Measurements from ENCODE around the gene KLKB1. TPM values are rescaled to one million over a fixed set of nuclear protein-coding genes. Genes with fewer than 3 reads are reported as not detected.
"Not testable (repeated sequence)": the region's sequence is repeated elsewhere in the genome, so short reads cannot be mapped to it uniquely, and the experiment has no call there.

Gene KLKB1
- polyA plus RNA-seq, 3 donors: 0.89 to 2.2 (median 1.6) TPM

DNA sequence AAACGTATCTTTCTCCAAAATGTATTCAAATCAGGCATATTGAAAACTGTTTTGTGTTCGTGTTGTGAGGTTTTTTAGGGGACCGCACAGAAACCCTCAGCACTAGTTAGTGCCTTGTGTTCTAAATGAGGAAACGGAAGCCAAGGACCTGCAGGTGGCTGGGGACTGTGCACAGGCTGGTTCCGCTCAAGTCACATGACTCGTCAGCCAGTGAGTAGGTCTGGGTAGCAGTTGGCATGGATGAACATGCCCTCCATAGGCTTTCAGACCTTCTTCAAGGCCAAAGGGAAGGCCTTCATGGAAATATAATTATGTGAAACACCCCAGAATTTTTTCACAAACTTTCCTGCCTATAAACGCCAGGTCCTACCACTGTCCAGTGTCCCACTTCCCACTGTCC, 37.4 kb downstream of the KLKB1 start:
- no peak for DNase-seq (ENCODE audit: low read depth in 3 of 3, low spot score in 2 of 3)

DNA sequence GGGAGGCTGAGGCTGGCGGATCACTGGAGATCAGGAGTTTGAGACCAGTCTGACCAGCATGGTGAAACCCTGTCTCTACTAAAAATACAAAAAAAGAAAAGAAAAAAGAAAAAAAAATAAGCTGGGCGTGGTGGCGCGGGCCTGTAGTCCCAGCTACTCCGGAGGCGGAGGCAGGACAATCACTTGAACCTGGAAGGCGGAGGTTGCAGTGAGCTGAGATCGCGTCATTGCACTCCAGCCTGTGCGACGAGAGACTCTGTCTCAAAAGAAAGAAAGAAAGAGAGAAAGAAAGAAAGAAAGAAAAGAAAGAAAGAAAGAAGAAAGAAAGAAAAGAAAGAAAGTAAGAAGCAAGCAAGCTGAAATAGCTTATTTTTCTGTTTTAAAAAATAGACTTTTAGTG, 37.9 kb downstream of the KLKB1 start:
- not testable (repeated sequence) for DNase-seq (ENCODE audit: low read depth in 3 of 3, low spot score in 2 of 3)

DNA sequence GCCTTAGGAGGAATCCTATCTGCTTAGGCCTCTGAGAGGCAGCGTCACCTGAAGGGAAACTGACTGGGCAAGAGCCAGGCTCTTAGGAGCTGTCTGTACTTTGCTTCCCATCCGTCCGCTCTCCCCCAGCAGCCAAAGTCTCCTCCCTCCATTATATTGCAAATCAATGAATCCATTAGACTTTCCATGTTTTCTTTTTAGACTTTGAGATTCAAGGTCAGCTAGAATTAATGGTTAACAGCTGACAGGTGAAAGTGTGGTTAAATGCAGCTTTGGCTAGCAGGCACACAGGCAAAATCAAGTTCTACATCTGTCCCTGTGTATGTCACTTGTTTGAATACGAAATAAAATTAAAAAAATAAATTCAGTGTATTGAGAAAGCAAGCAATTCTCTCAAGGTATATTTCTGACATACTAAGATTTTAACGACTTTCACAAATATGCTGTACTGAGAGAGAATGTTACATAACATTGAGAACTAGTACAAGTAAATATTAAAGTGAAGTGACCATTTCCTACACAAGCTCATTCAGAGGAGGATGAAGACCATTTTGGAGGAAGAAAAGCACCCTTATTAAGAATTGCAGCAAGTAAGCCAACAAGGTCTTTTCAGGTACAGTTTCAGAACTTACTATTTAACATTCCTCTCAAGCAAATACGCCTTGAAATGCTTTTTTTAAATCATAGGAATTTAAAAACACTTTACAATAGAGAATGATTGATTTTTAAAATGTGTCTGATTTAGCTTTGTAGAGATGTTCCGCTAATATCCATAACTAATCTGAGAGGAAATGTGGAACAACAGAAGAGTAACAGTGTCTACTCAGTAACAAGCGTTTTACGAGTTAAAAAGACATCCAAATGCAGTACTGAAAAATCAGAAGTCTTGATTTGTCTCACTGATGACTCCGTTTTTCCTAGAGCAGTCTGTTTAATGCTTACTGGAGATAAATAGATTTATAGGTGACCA, 38.7 kb downstream of the KLKB1 start, which contains the start of gene F11:
Gene F11 (plus strand): TSS at position 507 of the 970 bp plus-strand sequence. CDS start 948 bp downstream, outside the sequence.
- DNase-seq (ENCODE audit: low read depth in 3 of 3, low spot score in 2 of 3): no peak

DNA sequence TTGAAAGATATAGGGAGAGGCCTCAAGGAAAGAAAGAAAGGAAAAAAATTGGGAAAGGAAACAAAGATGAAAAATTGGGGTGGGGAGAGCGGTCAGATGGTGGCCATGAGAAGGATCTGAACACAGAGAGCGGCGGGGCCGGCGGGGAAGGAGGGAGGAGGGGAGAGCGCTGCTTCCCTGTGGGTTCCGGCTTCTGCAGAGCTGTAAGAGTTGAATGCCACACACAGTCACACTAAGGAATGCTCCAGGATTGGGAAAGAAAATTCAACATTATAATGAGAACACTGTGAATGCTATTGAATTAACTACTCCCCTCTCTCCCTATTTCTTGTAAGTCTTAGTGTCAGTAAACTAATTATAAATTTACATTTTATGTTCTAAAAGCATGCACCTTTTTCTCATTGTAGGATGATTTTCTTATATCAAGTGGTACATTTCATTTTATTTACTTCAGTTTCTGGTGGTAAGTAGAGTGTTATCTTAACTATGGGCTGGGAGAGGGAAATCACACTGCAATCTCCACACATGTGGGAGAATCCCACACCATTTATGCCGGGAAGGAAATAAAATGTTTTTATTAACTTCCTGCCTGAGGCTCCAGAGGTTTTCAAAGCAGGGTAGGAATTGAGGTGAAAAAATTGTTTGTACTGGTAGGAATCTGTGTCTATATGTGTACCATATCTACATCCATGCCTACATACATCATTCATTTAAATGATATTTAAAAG, 39.6 kb downstream of the KLKB1 start:
- no peak for DNase-seq (ENCODE audit: low read depth in 3 of 3, low spot score in 2 of 3)

DNA sequence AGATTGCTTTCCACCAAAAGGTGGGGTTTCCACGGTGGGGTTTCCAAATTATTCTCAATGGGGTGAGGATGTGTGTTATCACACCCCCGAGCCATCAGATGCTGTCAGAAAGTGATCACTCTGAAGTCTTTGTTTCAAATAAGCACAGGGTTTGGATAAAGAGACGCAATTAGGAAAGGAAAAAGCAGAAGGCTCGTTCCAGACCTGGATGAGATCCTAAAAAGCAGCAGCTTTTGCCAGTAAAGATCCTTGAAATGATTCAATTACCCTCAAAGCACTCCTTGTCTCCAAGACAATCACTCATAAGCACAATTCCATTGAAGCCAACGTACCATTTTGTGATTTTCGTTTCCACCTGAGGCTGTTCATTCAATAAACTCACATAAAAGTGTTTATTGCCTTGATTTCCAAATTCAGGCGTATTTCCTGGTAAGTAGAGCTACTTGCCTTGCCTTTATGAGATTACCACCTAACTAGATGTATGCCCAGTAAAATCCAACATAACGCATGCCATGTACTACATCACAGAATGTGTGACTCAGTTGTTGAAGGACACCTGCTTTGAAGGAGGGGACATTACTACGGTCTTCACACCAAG, 43.9 kb downstream of the KLKB1 start:
- no peak for DNase-seq (ENCODE audit: low read depth in 3 of 3, low spot score in 2 of 3)

DNA sequence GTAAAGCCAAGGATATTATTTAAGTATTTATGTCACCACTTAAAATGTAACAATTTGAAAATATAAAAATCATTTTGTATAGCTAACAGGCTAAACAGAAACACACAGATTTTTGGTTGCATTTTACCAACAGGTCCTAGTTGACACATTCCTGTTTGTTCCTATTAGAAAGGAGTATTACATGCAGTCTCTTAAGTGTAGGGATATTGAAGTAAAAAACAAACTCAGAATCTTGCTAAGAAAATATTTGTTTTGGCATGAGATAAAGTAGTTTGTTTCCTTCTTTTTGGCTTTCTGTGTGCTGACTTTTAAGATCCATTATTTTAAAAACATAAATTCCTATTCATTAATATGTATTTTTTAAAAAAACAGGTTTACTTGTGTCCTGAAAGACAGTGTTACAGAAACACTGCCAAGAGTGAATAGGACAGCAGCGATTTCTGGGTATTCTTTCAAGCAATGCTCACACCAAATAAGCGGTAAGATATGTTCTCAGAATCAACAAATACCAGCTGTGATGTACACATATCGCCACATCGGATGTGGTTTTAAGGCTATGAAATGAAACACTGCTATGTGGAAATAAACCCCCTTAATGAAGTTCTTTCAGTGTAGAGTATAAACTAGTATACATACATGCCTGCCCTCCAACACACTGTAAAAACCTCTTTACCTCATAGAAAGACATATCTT, 45.5 kb downstream of the KLKB1 start:
- DNase-seq (ENCODE audit: low read depth in 3 of 3, low spot score in 2 of 3): no peak

DNA sequence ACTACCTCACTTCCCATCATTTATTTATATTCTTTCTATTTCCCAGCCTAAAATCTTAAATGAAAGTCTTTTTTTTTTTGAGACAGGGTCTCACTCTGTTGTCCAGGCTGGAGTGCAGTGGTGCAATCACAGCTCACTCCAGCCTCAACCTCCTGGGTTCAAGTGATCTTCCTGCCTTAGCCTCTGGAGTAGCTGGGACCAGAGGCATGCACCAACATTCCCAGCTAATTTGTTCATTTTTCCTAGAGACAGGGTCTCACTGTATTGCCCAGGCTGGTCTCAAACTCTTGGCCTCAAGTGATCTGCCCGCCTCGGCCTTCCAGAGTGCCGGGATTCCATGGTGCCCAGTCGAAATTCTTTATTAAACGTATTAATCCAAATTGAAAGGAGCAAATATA, 46.1 kb downstream of the KLKB1 start:
- DNase-seq (ENCODE audit: low read depth in 3 of 3, low spot score in 2 of 3): not testable (repeated sequence)

DNA sequence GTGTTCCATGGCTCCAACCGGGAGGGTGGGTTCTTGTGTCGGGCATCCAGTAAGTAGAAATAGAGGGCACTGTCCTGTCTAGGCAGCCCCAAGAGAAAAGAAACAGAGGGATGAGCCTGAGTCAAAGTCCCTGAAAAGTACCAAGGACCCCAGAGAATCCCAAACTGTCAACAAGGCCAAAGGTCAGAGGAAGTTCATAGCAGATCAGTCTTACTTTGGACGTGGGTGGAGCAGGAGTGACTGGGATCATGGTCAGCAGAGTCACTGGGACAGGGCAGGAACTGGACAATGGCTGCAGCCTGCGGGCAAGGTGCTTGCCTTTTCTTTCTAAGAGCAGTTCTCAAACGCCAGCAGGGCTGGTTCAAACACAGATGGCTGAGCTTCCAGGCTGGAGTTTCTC, 56.0 kb downstream of the KLKB1 start:
- no peak for DNase-seq (ENCODE audit: low read depth in 3 of 3, low spot score in 2 of 3)

DNA sequence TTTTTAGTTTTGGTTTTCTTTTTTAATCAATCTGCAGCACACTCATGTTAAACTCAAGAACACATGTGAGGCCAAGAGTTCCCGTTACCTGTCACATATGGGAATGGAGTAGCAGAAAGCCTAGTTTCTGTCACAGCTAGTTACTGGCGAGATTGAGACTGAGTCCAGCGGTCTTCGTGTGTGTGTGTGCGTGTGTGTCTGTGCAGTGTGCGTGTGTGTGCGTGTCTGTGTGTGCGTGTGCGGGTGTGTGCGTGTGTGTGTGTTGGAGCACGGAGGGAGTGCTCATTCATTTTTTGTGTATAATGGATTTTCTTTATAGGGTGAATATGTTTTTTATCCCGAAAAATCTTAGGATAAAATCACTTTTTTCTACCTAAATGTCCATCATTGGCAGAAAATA, 57.8 kb downstream of the KLKB1 start:
- no peak for DNase-seq (ENCODE audit: low read depth in 3 of 3, low spot score in 2 of 3)

DNA sequence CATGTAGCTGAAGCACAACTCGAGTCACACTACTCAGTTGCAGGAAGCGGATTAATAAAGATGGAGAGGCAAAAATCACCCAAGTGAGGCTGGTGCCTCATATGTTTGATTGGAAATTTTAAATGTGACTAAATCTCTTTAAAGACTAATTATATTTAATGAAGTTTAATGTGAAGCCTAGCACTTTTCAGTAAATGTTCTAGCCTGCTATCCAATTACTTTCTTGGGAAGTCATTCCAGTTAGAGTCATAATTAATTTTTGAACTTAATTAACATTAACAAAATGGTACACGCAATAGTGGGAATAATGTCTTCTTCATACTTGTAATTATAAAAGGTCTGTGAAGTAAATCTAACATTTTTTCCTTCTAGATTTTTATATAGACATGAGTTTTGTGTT, 59.3 kb downstream of the KLKB1 start:
- DNase-seq (ENCODE audit: low read depth in 3 of 3, low spot score in 2 of 3): no peak

DNA sequence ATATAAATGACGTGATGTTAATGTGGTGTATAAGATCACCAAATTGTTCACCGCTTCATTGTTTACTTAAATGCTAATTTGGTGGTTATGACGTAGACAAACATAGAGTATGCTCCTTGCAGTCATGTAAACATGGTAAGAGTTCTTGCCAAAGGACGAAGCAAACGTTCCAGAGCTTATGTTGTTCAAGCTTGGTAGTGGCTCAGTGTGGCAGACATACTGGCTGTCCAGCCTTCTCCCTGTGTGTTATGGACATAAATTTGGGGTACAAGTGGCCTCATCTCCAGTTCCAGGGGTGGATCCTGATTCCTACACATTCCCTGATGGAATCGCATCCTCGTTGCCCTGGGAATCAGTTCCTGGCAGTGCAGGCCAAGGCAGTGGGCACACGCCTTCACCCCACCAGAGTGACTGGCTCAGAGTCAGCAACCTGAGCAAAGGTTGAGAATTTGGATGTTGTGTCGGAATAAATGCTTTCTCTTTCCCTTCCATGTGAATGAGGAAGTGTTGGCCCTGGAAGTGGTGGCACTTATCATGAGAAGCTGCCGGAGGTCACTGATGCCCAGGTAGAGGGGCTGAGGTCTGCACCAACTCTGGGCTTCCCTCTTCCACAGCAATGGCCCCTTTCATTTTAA, 64.1 kb downstream of the KLKB1 start:
- no peak for DNase-seq (ENCODE audit: low read depth in 3 of 3, low spot score in 2 of 3)

DNA sequence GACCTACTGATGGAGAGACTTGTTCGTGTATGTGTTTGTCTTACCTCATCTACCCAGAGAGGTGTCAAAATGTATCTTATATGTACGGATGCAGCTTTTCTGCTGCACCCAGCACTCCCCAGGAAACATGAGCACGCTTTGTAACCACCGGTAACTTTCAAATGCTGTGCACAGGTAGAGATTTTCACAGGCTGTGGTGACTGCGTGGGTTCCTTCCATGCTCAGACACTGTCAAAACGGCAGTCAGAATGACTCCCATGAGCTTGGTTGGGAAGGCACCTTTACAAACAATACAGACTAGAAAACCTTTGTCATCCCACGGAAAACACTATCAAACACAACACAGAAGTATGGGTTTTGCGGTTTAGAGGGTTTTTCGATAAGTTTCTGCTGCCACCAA, 66.9 kb downstream of the KLKB1 start:
- no peak for DNase-seq (ENCODE audit: low read depth in 3 of 3, low spot score in 2 of 3)

DNA sequence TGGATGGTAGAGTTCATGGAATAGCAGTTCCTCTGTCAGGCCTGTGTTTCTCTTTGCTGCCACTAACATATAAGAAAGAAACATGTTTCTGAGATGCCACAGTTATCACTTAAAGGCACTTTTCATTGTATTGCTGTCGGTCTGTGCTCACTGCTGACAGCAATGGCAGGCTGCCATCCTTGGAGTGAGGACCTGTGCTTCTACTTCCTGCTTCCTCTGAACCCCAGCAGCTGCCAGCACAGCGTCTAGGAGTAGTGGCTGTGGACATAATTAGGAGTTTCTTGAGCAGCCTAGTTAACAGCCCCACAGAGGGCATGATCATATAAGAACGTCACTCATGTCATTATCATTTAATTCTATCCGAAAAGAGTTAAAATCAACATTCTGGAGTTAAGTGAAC, 69.2 kb downstream of the KLKB1 start:
- no peak for DNase-seq (ENCODE audit: low read depth in 3 of 3, low spot score in 2 of 3)

DNA sequence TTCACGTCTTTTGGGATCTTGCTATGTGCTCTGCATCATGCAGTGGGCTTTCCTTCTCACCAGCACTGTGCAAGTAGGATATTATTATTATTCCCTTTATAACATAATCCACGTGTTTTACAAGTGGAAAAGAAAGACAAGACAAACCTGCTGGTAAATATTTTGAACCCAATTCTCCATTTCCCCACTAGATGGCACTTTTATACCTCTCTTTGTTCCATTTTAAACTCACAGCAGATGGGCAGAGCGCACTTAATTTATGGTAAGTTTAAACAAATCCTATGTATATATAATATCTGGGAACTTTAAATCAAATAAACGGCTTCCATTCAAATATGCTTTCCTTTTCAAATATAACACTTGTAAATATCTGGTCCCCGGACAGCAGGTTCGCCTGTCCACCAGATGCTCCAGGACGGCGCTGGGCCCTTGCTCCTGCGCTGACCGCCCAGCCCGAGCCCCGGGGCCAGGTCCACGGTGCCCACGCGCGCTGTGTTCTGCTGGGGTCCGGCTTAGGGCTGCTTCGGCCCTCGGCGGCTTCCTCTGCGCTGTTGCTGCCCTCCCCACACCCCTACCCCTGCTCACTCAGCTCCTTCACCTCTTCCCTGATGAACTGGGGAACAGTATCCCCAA, 69.8 kb downstream of the KLKB1 start:
- peak; percentile 46 to 62 (median 56) for DNase-seq (ENCODE audit: low read depth in 3 of 3, low spot score in 2 of 3)

DNA sequence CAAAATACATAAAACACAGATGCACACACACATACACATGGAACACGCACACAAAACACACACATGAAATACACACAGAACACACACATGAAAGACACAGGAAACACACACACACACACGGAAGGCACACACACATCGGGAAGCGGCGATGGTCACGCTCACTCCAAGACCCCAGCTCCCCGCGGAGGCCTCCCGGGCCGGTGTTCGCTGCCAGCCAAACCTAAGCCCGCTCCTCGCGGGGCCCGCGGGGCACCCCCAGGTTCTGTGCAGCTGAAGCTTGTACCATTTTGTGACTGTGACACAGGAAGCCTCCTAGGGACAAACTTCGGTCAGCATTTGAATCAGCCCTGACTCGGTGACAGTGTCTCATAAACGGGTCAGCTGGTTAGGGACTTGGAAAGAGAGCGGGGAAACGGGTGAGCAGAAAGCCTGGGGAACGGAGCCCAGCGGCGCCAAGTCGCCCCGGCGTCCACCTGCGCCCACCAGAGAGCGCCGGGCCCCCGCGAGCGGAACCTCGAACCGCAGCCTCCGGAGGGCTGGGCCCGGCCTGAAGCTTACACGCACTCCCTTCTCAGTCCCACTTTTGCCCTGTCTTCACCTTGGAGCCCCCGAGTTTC, 70.8 kb downstream of the KLKB1 start:
- no peak for DNase-seq (ENCODE audit: low read depth in 3 of 3, low spot score in 2 of 3)

DNA sequence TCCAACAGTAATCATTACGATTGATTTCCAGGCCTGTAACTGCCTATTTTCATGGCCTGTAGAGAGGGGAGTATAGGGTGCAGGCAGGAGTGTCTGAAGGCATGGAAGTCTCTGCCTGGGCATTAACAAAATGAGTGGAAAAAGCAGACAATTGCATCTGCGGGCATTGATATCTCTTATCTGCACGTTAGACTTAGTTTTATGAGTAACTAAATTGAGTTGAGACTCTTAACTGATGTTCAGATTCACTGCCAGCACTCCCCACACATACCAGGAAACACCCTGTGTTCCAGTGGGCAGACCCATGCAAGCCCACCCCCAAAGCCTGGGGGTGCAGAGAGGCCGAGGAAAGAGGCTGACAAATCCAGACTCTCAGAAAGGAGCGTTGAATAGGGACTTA, 72.0 kb downstream of the KLKB1 start:
- DNase-seq (ENCODE audit: low read depth in 3 of 3, low spot score in 2 of 3): no peak

DNA sequence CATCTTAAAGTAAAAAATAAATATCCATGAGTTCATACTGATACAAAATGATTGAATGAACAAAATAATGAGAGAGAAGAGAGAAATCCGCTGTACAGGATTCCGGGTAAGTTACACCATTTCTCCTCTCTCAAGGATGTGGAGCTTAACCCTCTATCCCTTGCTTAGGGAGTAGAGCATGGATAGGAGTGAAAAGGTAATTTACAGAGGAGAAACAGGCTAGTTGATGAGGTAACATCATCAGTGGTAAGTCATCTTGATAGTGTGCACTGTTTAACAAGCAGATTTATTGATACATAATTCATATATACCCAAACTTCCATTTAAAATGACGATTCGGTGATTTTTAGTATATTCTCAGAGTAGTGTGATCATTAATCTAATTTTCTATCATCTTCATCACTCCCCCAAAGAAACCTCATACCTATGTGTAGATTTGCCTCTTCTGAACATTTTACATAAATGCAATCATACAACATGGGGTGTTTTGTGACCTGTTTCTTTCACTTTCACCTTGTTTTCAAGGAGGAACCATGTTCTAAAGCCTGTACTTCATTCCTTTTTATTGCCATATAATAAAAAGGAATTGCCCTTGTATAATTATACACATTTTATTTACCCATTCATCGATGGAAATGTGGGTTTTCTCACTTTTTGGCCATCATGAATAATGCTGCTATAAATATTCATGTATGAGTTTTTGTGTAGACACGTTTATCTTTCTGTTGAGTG, 73.5 kb downstream of the KLKB1 start:
- DNase-seq (ENCODE audit: low read depth in 3 of 3, low spot score in 2 of 3): no peak

DNA sequence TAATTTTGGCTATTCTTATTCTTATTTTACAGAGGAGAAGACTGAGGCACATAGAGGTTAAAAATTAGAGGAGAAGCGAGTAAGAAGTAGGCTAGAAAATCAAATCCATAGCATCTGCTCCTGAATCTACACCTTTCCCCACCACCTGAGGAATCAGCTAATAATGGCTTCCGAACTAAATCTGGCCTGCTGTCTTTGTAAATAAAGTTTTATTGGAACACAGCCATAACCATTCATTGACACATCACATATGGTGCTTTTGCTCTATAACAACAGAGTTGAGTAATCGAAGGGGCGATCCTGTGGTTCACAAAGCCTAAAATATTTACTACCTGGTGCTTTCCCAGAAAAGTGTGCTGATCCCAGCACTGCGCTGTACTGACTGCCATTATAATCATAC, 76.9 kb downstream of the KLKB1 start:
- no peak for DNase-seq (ENCODE audit: low read depth in 3 of 3, low spot score in 2 of 3)
